ENCODE measurements around the gene RGS13.

The RGS13 gene

DNA sequence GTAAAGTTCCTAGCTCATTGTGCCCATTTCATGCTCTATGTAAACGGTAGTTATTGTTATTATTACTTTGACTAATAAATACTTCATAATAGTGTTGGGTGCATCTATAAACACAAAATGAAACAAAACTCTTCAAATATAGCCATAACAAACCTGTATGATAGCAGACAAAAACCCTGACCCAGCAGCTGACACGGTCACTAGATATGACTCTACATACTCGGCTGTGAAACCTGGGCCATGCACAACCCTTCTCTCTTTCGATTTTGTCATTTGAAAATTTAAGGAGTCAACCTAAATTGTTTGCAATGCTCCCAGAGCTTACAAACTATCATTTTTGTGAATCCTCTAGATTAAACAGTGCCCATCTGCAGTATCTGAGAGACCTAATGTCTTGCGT, 8.0 kb upstream of the RGS13 start:
- DNase-seq: no peak

- DNase-seq: no peak
Observed at GRCh38 chr1:192628396-192629057, 7.4 kb upstream of the RGS13 start.

- no peak for DNase-seq
Observed at GRCh38 chr1:192629612-192630011, 6.3 kb upstream of the RGS13 start.

- no peak for DNase-seq
Observed at GRCh38 chr1:192630521-192631287, 5.2 kb upstream of the RGS13 start.

DNA sequence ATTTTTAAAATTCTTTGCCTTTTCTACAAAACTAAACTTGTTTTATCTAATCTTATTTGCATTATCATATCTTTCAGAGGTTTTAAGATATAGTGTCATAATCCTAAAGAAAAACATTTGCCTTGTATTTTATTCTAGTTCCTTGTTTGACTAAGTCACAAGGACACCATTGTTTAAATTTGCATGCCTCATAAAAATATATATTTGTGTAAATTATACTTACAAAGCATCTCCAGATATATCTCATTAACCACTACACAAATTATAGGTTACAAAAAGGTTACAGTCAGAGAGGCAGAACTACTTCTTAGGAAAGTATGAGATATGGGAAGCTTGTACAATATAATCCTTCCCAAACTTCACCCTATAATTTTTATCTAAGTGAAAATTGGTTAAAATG, 4.2 kb upstream of the RGS13 start:
- DNase-seq: no peak

GRCh38 chr1:192632188-192632587, 3.8 kb upstream of the RGS13 start:
- DNase-seq: no peak

DNA sequence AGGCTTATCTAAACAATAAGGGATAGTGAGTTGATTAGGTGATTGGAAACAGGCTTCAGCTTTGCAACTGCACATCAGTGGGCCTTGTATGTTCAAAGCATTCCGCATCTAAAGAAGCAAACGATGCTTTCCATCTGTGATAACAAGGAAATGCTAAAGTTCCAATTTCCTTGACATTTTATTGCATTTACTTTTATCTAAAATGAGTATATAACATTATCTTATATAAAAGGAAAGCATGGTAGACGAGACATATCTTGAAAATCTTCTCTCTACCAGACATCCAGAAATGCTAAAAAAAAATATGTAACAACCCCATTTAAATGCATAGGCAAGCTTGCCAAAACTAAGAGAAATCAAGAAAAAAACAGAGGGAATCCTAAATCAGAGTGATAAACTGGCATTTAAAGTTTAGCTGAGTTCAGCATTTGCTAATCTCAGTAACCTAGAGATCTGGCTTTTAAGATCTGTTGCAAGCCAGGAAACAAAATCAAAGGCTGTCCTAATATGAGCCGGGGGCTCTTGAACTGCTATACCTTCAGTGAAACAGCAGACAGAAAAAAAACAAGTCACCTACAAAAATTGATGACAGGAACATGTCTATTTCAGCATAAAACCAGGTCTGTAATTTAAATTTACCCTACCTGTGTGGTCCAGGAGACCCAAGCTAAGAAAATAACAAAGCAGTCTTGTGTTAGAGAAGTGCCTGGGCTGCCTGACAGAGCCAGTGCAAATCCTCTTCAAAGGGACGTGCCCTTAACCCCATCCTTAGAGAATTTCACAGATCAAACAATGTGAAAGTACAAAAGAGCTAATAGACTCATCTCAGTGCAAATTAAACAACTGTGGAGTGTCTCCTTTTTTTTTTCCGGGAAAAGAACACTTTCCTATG, 3.1 kb upstream of the RGS13 start:
- DNase-seq: no peak

DNA sequence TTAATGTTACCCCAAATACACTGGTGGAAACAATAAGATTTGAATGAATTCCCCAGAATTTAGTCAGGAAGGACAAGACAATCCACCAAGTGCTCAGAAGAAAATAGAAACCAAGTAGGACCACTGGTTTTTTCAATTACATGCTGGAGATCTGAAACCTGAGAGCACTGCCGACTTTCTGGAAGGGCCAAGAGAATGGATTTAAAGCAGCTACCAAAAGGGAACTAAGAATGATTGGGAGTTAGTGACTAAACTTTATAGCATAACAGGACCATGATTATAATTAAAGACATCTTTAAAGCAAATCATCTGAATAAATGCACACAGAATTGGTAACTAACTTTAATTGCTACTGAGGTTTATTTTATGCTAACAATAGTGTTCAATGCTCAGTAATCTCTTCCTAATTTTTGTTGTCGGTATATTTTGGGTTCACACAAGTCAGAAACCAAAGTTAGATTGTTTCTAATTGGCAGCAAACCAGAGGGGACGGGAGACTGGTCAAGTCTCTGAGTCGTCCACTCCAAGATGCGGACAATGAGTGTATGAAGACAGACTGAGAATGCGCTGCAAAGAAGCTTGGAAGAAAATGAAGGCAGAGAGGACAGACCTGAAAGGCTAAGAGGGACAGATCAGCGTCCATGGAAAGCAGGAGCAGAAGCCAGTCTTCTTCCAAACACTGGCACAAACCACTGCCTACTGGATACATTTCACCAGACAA, 2.3 kb upstream of the RGS13 start:
- no peak for DNase-seq

GRCh38 chr1:192635041-192635440, 906 bp upstream of the RGS13 start:
- DNase-seq: no peak

GRCh38 chr1:192639607-192640368, 3.8 kb downstream of the RGS13 start:
- no peak for DNase-seq

DNA sequence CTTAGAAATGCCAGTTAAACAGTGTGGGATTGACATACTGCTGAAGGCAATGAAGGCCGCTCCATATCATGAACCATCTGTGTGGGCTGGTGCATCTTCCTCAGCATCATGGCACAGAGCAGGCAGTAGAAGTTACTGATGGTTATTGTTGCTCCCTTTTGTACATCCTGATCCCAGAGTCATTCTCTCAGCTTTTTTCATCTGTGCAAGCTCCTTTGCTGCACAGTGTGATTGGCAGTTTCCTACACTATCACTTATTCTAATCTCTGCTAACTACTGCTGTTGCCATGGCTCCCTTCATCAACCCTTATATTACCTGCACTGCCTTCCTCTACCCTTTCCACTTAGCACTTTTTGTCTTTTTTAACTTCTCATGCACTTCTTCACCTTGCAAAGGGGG, 16.2 kb downstream of the RGS13 start:
- no peak for DNase-seq

GRCh38 chr1:192654120-192654519, 18.2 kb downstream of the RGS13 start:
- no peak for DNase-seq

- no peak for DNase-seq
Observed at GRCh38 chr1:192654591-192655251, 18.8 kb downstream of the RGS13 start.

DNA sequence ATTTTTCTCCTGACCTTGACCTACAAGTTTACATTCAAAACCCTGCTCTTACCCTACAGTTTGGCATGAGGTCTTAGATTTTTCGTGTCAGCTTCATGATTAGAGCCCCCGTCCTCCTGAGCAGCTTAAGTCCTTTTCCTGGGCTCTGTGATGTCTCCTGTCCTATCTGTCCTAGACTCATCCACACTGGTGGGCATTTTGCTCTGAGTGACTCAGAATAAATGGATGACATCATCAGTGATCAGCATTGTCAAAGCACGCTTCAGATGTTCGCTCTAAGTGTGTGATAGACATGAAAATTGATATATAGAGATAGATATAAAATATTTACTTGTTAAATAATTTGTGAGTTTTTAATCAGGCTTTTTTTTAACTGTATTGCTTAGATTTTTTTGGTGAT, 21.8 kb downstream of the RGS13 start:
- DNase-seq: no peak

- DNase-seq: no peak
Observed at GRCh38 chr1:192658255-192658654, 22.3 kb downstream of the RGS13 start.

DNA sequence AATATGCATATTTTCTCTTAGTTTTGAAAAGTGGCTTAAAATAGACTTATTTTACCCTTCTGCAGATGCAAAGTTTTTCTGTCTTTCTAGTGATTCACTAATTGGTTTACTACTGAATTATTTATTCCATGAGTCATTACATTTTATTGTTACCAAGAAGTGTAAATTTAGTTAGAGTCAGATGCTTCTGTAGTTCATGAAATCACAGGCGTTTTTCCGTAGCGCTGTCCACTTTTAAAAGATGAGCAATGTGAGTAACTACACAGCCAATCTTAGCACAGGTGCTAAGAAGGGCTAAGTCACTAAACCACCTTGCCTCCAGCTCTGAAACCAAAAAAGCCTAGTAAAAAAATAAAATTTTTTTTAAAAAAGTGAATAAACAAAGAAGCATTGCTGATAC, 24.7 kb downstream of the RGS13 start:
- DNase-seq: no peak

DNA sequence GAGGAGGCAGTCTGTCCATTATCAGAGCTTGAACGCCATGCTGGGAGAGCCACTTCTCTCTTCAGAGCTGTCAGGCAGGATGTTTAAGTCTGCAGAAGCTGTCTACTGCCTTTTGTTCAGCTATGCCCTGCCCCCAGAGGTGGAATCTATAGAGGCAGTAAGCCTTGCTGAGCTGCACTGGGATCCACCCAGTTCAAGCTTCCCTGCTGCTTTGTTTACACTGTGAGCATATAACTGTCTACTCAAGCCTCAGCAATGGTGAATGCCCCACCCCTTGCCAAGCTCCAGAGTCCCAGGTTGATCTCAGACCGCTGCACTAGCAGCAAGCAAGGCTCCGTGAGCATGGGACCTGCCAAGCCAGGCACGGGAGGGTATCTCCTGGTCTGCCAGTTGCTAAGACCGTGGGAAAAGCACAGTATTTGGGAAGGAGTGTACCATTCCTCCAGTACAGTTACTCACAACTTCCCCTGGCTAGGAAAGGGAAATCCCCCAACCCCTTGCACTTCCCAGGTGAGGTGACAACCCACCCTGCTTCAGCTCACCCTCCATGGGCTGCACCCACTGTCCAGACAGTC, 32.5 kb downstream of the RGS13 start:
- no peak for DNase-seq

GRCh38 chr1:192669174-192669573, 33.2 kb downstream of the RGS13 start:
- DNase-seq: no peak

- no peak for DNase-seq
Observed at GRCh38 chr1:192675716-192676115, 39.8 kb downstream of the RGS13 start.

- no peak for DNase-seq
Observed at GRCh38 chr1:192678099-192678498, 42.2 kb downstream of the RGS13 start.

- DNase-seq: no peak
Observed at GRCh38 chr1:192682335-192682734, 46.4 kb downstream of the RGS13 start.
